NB4 (cell line): ENCODE measurements around the gene SUN5.

ENCODE experiments used
- POLR2A ChIP-seq: IDR thresholded peaks from 2 replicates; pipeline ENCODE4 v1.6.1; 2011; ENCODE audit warnings: mild to moderate bottlenecking; ENCODE audit not compliant: insufficient read length; ENCODE audit errors: extremely low read depth
- TF ChIP-seq, protein P1 (sequence below): IDR thresholded peaks from one replicate; pipeline ENCODE4 v1.5.1; 2012; ENCODE audit warnings: low read depth, low read length

DNA sequence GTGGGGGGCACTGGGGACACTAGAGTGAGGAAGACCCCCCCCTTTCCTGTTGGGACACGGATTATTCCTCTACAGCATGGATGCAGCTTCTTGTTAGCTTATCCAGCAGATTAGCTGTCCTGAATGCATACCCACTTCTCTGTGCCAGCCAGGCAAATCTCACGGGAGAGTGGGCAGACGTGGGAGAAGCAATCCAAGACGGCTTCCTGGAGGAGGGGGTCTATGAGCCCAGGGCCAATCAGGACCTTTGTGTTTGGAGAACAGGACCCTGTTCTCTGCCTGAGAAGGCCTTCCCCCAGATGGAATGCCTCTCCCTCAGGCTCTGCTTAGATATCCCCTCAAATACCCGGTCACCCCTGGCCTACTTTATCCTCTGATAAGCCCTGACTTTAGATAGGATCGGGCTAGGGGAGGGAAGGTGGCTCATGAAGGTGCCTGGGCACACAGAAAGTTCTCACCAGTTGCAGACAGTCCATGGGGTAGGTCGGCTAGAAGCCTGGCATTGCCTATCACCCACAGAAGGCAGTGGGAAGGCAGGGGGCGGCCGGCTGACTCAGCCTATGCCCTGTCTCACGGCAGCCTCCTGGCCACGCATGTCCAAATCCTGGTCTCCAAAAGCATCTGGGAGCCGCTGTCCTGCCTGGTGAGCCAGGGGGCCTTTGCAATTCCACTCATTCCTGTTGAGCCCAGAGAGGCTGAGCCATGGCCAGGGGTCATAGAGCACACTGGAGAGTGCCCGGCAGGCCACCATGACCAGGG is 34.7 kb downstream of the SUN5 start:
- no peak for TF ChIP-seq POLR2A
- TF ChIP-seq, protein P1, sequence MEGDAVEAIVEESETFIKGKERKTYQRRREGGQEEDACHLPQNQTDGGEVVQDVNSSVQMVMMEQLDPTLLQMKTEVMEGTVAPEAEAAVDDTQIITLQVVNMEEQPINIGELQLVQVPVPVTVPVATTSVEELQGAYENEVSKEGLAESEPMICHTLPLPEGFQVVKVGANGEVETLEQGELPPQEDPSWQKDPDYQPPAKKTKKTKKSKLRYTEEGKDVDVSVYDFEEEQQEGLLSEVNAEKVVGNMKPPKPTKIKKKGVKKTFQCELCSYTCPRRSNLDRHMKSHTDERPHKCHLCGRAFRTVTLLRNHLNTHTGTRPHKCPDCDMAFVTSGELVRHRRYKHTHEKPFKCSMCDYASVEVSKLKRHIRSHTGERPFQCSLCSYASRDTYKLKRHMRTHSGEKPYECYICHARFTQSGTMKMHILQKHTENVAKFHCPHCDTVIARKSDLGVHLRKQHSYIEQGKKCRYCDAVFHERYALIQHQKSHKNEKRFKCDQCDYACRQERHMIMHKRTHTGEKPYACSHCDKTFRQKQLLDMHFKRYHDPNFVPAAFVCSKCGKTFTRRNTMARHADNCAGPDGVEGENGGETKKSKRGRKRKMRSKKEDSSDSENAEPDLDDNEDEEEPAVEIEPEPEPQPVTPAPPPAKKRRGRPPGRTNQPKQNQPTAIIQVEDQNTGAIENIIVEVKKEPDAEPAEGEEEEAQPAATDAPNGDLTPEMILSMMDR, result no peak
